GM06990 (cell line): ENCODE measurements around the gene PLA2G2D.

ENCODE experiments used
- DNase-seq: peaks from one replicate; pipeline ENCODE4 v3.0.0-alpha.2; 2011; ENCODE audit not compliant: insufficient read length; ENCODE audit errors: extremely low read depth
- H3K27me3 ChIP-seq: replicated peaks from 2 replicates; pipeline ENCODE4 v1.6.0; 2011; ENCODE audit warnings: low read length; ENCODE audit not compliant: control insufficient read depth, insufficient read depth
- H3K36me3 ChIP-seq: 2 replicates; pipeline ENCODE4 v1.5.1; 2011; ENCODE audit warnings: low read length; ENCODE audit not compliant: control insufficient read depth, insufficient read depth
- H3K4me3 ChIP-seq: replicated peaks from 2 replicates; pipeline ENCODE4 v1.5.1; 2011; ENCODE audit warnings: low read depth, mild to moderate bottlenecking, control low read depth, low read length
- TF ChIP-seq, protein P1 (sequence below): IDR thresholded peaks from 2 replicates; pipeline ENCODE4 v1.5.1; 2011; ENCODE audit warnings: low read length, control low read depth, mild to moderate bottlenecking, inconsistent platforms; ENCODE audit not compliant: insufficient read depth, poor library complexity, severe bottlenecking

The PLA2G2D gene

DNA sequence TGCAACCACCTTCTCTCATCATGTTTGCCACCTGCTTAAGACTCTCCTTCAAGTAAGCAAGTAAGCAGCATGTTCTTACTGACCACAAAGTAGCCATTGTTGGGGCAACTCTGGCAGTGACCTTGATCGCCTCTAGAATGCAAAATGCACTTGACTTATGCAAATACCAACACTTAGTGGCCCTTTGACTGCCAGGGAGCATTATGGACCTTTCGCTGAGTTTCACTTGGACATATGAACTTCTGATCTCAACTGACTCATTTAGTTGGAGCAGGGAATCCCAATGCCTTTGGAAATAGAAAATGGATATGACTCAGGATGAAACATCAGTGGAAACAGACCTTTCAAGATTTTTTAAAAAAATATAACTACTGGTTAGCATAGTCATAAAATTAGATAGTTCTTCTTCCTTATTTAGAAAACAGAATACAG lies 55.5 kb downstream of the PLA2G2D start:
- Histone ChIP-seq H3K36me3 (no peaks in the 10 kb centered on the region), H3K4me3 (no peak overlapping the region), H3K27me3 (no peaks in the 10 kb centered on the region)
- no peak for DNase-seq
- TF ChIP-seq, protein P1, sequence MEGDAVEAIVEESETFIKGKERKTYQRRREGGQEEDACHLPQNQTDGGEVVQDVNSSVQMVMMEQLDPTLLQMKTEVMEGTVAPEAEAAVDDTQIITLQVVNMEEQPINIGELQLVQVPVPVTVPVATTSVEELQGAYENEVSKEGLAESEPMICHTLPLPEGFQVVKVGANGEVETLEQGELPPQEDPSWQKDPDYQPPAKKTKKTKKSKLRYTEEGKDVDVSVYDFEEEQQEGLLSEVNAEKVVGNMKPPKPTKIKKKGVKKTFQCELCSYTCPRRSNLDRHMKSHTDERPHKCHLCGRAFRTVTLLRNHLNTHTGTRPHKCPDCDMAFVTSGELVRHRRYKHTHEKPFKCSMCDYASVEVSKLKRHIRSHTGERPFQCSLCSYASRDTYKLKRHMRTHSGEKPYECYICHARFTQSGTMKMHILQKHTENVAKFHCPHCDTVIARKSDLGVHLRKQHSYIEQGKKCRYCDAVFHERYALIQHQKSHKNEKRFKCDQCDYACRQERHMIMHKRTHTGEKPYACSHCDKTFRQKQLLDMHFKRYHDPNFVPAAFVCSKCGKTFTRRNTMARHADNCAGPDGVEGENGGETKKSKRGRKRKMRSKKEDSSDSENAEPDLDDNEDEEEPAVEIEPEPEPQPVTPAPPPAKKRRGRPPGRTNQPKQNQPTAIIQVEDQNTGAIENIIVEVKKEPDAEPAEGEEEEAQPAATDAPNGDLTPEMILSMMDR = no peak
